Progenitor cell of endocrine pancreas (in vitro differentiated cells): Measurements from ENCODE around the gene CCDC154. TPM values are rescaled to one million over a fixed set of nuclear protein-coding genes. Genes with fewer than 3 reads are reported as not detected.

Experiments
- DNase-seq: peaks from one replicate; pipeline ENCODE4 v3.0.0; 2021; ENCODE audit warnings: low spot score; ENCODE audit not compliant: unreplicated experiment
- H3K27ac Mint-ChIP-seq: 2 replicates; pipeline ENCODE4 v1.8.0; 2021; ENCODE audit warnings: mild to moderate bottlenecking, moderate library complexity, mixed read lengths
- H3K27me3 Mint-ChIP-seq: 2 replicates; pipeline ENCODE4 v1.8.0; 2021; ENCODE audit warnings: mixed read lengths
- H3K36me3 Mint-ChIP-seq: 2 replicates; pipeline ENCODE4 v1.8.0; 2022; ENCODE audit warnings: mixed read lengths; ENCODE audit not compliant: insufficient read depth
- H3K4me1 Mint-ChIP-seq: 2 replicates; pipeline ENCODE4 v1.8.0; 2021; ENCODE audit warnings: low read depth, mixed read lengths
- H3K4me3 Mint-ChIP-seq: 2 replicates; pipeline ENCODE4 v1.8.0; 2021; ENCODE audit warnings: low read depth, mild to moderate bottlenecking, moderate library complexity, mixed read lengths
- H3K9me3 Mint-ChIP-seq: 2 replicates; pipeline ENCODE4 v1.8.0; 2021; ENCODE audit warnings: low read depth, mixed read lengths
- CTCF ChIP-seq: fragments of 200-600 bp; sonication (generic); IDR thresholded peaks from one replicate; pipeline ENCODE4 v1.5.0; 2021; ENCODE audit warnings: antibody characterized with exemption, mild to moderate bottlenecking; ENCODE audit not compliant: unreplicated experiment
- total RNA-seq: library from RNA; stranded (reverse); gene quantifications from 2 replicates; pipeline ENCODE4 v1.2.1, GENCODE V29; 2021

CCDC154 gene
- total RNA-seq, 1 donor from 2014 or later = 5.7 TPM

- Mint-ChIP-seq H3K27ac (peak overlapping the region; percentile 62), H3K9me3 (no peaks in the 10 kb centered on the region), H3K4me1 (peaks cover 5% of the 10 kb centered on the region), H3K4me3 (peak overlapping the region; percentile 76), H3K27me3 (no peaks in the 10 kb centered on the region), H3K36me3 (peaks cover 2% of the 10 kb centered on the region)
- TF ChIP-seq CTCF = peak; percentile 69
- peak; percentile 56 for DNase-seq
Observed at GRCh38 chr16:1413684-1414531, 30.4 kb downstream of the CCDC154 start.

GRCh38 chr16:1412847-1413246, 31.5 kb downstream of the CCDC154 start:
- TF ChIP-seq CTCF = no peak
- Mint-ChIP-seq H3K27me3 (no peaks in the 10 kb centered on the region), H3K36me3 (peaks cover 2% of the 10 kb centered on the region)

GRCh38 chr16:1408171-1408837, 36.1 kb downstream of the CCDC154 start:
- H3K4me1 Mint-ChIP-seq = peaks cover 2% of the 10 kb centered on the region
- H3K9me3 Mint-ChIP-seq = no peaks in the 10 kb centered on the region
- peak; percentile 93 for DNase-seq
- H3K27me3 Mint-ChIP-seq = no peaks in the 10 kb centered on the region
- H3K36me3 Mint-ChIP-seq = peaks cover 4% of the 10 kb centered on the region
- H3K4me3 Mint-ChIP-seq = peak overlapping the region; percentile 83
- no peak for TF ChIP-seq CTCF
- H3K27ac Mint-ChIP-seq = peak overlapping the region; percentile 62

More at GRCh38 chr16:1412847-1413246, 31.5 kb downstream of the CCDC154 start:
- H3K9me3 Mint-ChIP-seq = no peaks in the 10 kb centered on the region
- peaks cover 6% of the 10 kb centered on the region for H3K4me1 Mint-ChIP-seq
- no peak for DNase-seq
- peak overlapping the region; percentile 33 for H3K4me3 Mint-ChIP-seq
- no peak overlapping the region for H3K27ac Mint-ChIP-seq

- DNase-seq = no peak
- Mint-ChIP-seq H3K27me3 (no peaks in the 10 kb centered on the region), H3K27ac (peak overlapping the region; percentile 81), H3K9me3 (no peaks in the 10 kb centered on the region), H3K36me3 (peaks cover 4% of the 10 kb centered on the region), H3K4me3 (peak overlapping the region; percentile 83), H3K4me1 (peaks cover 2% of the 10 kb centered on the region)
- no peak for TF ChIP-seq CTCF
Observed at GRCh38 chr16:1407753-1408152, 36.6 kb downstream of the CCDC154 start.

GRCh38 chr16:1403733-1404132, 40.6 kb downstream of the CCDC154 start:
- no peaks in the 10 kb centered on the region for H3K9me3 Mint-ChIP-seq
- no peak for TF ChIP-seq CTCF
- H3K27ac Mint-ChIP-seq = no peak overlapping the region
- H3K36me3 Mint-ChIP-seq = peaks cover 5% of the 10 kb centered on the region
- no peak overlapping the region for H3K4me3 Mint-ChIP-seq
- no peak for DNase-seq
- H3K4me1 Mint-ChIP-seq = no peaks in the 10 kb centered on the region
- no peaks in the 10 kb centered on the region for H3K27me3 Mint-ChIP-seq
